Upper lobe of right lung (tissue), 1 donor: ENCODE data around the gene CAMK1D. TPM values are rescaled to one million over a fixed set of nuclear protein-coding genes. Genes with fewer than 3 reads are reported as not detected.

ENCODE experiments used
- ATAC-seq: fragments of 200-7000 bp; cut with Tn5 transposase; one replicate; pipeline ENCODE4 v1.9.1; 2020; ENCODE audit warnings: mild to moderate bottlenecking, moderate library complexity
- DNase-seq: peaks from one replicate; pipeline ENCODE4 v3.0.0-alpha.2; 2020
- H3K27ac ChIP-seq: fragments of 200-600 bp; one replicate; pipeline ENCODE4 v1.8.0; 2022
- H3K27me3 ChIP-seq: fragments of 200-600 bp; one replicate; pipeline ENCODE4 v1.8.0; 2022; ENCODE audit warnings: mild to moderate bottlenecking
- H3K36me3 ChIP-seq: fragments of 200-600 bp; one replicate; pipeline ENCODE4 v1.8.0; 2022
- H3K4me1 ChIP-seq: fragments of 200-600 bp; one replicate; pipeline ENCODE4 v1.8.0; 2022
- H3K4me3 ChIP-seq: fragments of 200-600 bp; one replicate; pipeline ENCODE4 v1.8.0; 2022; ENCODE audit warnings: mild to moderate bottlenecking
- H3K9me3 ChIP-seq: fragments of 200-600 bp; one replicate; pipeline ENCODE4 v1.8.0; 2022
- CTCF ChIP-seq: fragments of 200-600 bp; IDR thresholded peaks from one replicate; pipeline ENCODE4 v1.8.0; 2022; ENCODE audit warnings: antibody characterized with exemption
- intact Hi-C: fragments of 100-400 bp; cut with DNase I; formaldehyde crosslinking; loops from one replicate; pipeline ENCODE4 v1.11.0; 2022
- total RNA-seq: library from RNA; stranded (reverse); fragmentation: NEBNext Ultra II Directional; extraction: Animal tissue kit (Norgen Biotek cat#: 25700); gene quantifications from one replicate; pipeline ENCODE4 v1.2.1, GENCODE V29; 2021
- donor health status: DM: no; HTN: yes; CAD: no; lungs with severe emphysema.

CAMK1D gene
- total RNA-seq, 1 donor from 2014 or later: 17.1 TPM

- no peak for DNase-seq
- no peak for ATAC-seq
- H3K27me3 ChIP-seq: no peaks in the 10 kb centered on the region
- no peak overlapping the region for H3K27ac ChIP-seq
- TF ChIP-seq CTCF: no peak
- no peaks in the 10 kb centered on the region for H3K36me3 ChIP-seq
- H3K9me3 ChIP-seq: no peaks in the 10 kb centered on the region
- intact Hi-C loops: no loop called here
- peaks cover 8% of the 10 kb centered on the region for H3K4me1 ChIP-seq
- H3K4me3 ChIP-seq: no peak overlapping the region
Observed at GRCh38 chr10:12872577-12872976, 523.2 kb downstream of the CAMK1D start.

DNA sequence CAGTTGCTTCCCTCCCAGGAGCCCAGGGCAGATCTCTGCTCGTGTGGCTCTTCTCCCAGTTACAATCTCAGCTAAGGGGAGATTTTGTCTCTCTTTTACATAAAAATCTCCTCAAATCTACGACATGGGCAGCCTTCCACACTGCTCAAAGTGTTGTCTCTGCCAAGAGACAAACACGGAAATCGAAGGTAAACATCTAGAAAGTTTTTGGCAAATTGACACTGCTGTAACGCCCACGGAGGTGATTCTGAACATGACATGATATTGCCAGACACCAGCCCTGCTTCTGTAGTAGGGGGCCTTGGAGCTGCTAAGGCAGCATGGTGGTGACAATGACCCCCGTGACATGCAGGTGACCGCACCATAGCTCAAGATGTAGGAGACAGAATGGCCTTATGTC is 523.8 kb downstream of the CAMK1D start:
- ATAC-seq (no peak), DNase-seq (no peak)
- no peak for TF ChIP-seq CTCF
- no peaks in the 10 kb centered on the region for H3K9me3 ChIP-seq
- intact Hi-C loops: no loop called here
- no peaks in the 10 kb centered on the region for H3K27me3 ChIP-seq
- H3K4me1 ChIP-seq: peaks cover 8% of the 10 kb centered on the region
- H3K4me3 ChIP-seq: no peak overlapping the region
- no peak overlapping the region for H3K27ac ChIP-seq
- no peaks in the 10 kb centered on the region for H3K36me3 ChIP-seq

DNA sequence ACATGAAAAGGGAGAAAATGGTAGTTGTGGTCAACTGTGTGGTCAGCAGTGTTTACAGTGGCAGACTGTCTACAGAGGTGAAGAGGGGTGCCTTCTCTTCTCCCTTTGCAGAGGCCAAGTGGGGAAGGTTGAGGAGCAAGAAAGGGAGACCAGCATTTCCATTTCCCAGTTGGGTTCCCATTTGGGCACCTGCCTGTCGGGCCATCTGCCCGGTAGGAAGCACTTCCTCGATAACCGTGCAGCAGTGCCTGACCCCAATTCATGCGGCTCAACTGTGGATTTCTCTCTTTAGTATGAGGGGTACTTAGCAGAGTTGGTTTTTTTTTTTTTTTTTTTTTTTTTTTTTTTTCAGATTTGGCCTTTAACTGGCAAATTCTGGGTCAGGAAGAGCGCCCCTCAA is 525.2 kb downstream of the CAMK1D start:
- no peak for ATAC-seq
- Histone ChIP-seq H3K36me3 (no peaks in the 10 kb centered on the region), H3K27ac (no peak overlapping the region), H3K27me3 (no peaks in the 10 kb centered on the region), H3K4me1 (peaks cover 8% of the 10 kb centered on the region), H3K9me3 (no peaks in the 10 kb centered on the region), H3K4me3 (no peak overlapping the region)
- TF ChIP-seq CTCF: no peak
- intact Hi-C loops: no loop called here
- no peak for DNase-seq

GRCh38 chr10:12875100-12875499 is 525.8 kb downstream of the CAMK1D start:
- no peak for TF ChIP-seq CTCF
- H3K4me1 ChIP-seq: peaks cover 8% of the 10 kb centered on the region
- intact Hi-C loops: no loop called here
- DNase-seq (no peak), ATAC-seq (no peak)
- no peaks in the 10 kb centered on the region for H3K36me3 ChIP-seq
- no peak overlapping the region for H3K4me3 ChIP-seq
- H3K27me3 ChIP-seq: no peaks in the 10 kb centered on the region
- no peak overlapping the region for H3K27ac ChIP-seq
- no peaks in the 10 kb centered on the region for H3K9me3 ChIP-seq

GRCh38 chr10:12876266-12876665 is 526.9 kb downstream of the CAMK1D start:
- peaks cover 8% of the 10 kb centered on the region for H3K4me1 ChIP-seq
- intact Hi-C loops: no loop called here
- H3K27ac ChIP-seq: no peak overlapping the region

More at GRCh38 chr10:12876266-12876665, 526.9 kb downstream of the CAMK1D start:
- Histone ChIP-seq H3K9me3 (no peaks in the 10 kb centered on the region), H3K4me3 (no peak overlapping the region), H3K27me3 (no peaks in the 10 kb centered on the region), H3K36me3 (no peaks in the 10 kb centered on the region)
- DNase-seq (no peak), ATAC-seq (no peak)
- no peak for TF ChIP-seq CTCF
